GM23338 (cell line): Measurements from ENCODE around the gene SEPTIN6. TPM values are rescaled to one million over a fixed set of nuclear protein-coding genes. Genes with fewer than 3 reads are reported as not detected.
"Not testable (repeated sequence)": the region's sequence is repeated elsewhere in the genome, so short reads cannot be mapped to it uniquely, and the experiment has no call there.

Experiments used
- ATAC-seq: fragments of 200-7000 bp; cut with Tn5 transposase; 3 replicates; pipeline ENCODE4 v1.9.1; 2020
- DNase-seq: peaks from one replicate; pipeline ENCODE4 v3.0.0-alpha.2; 2015; ENCODE audit warnings: low spot score
- H2AFZ ChIP-seq: fragments of 200-600 bp; sonication (generic); 2 replicates; pipeline ENCODE4 v1.8.0; 2016; ENCODE audit warnings: antibody characterized with exemption, mild to moderate bottlenecking, moderate library complexity
- H3F3A ChIP-seq: fragments of 200-600 bp; sonication (generic); replicated peaks from 2 replicates; pipeline ENCODE4 v1.8.0; 2017; ENCODE audit warnings: antibody characterized with exemption, mixed run types, low read depth
- H3K27ac ChIP-seq: fragments of 200-600 bp; sonication (generic); 2 replicates; pipeline ENCODE4 v1.6.1; 2016; ENCODE audit warnings: low read depth
- H3K27me3 ChIP-seq: fragments of 200-600 bp; sonication (generic); 2 replicates; pipeline ENCODE4 v1.8.0; 2016; ENCODE audit warnings: mild to moderate bottlenecking, mixed run types, moderate library complexity; ENCODE audit not compliant: insufficient read depth
- H3K36me3 ChIP-seq: fragments of 200-600 bp; sonication (generic); 2 replicates; pipeline ENCODE4 v1.8.0; 2016; ENCODE audit warnings: mild to moderate bottlenecking; ENCODE audit not compliant: insufficient read depth
- H3K4me1 ChIP-seq: fragments of 200-600 bp; sonication (generic); 2 replicates; pipeline ENCODE4 v1.8.0; 2016; ENCODE audit warnings: mild to moderate bottlenecking, moderate library complexity; ENCODE audit not compliant: insufficient read depth
- H3K4me2 ChIP-seq: fragments of 200-600 bp; sonication (generic); 2 replicates; pipeline ENCODE4 v1.7.1; 2017; ENCODE audit warnings: mixed run types
- H3K4me3 ChIP-seq: fragments of 200-600 bp; sonication (generic); 2 replicates; pipeline ENCODE4 v1.6.1; 2016; ENCODE audit warnings: mixed run types
- H3K79me2 ChIP-seq: fragments of 200-600 bp; sonication (generic); replicated peaks from 2 replicates; pipeline ENCODE4 v1.8.0; 2017; ENCODE audit warnings: mild to moderate bottlenecking; ENCODE audit not compliant: insufficient read depth
- H3K9me2 ChIP-seq: fragments of 200-600 bp; sonication (generic); 2 replicates; pipeline ENCODE4 v1.8.0; 2017; ENCODE audit not compliant: insufficient read depth
- H4K20me1 ChIP-seq: fragments of 200-600 bp; sonication (generic); replicated peaks from 2 replicates; pipeline ENCODE4 v1.8.0; 2017; ENCODE audit warnings: mild to moderate bottlenecking; ENCODE audit not compliant: insufficient read depth
- H3K27ac Mint-ChIP-seq: 2 replicates; pipeline ENCODE4 v1.8.0; 2020; ENCODE audit warnings: inconsistent platforms, mild to moderate bottlenecking, moderate library complexity, mixed read lengths
- H3K27me3 Mint-ChIP-seq: 3 replicates; pipeline ENCODE4 v1.8.0; 2022; ENCODE audit warnings: low read depth, mild to moderate bottlenecking, moderate library complexity, mixed read lengths, inconsistent platforms; ENCODE audit not compliant: insufficient read depth, poor library complexity
- H3K36me3 Mint-ChIP-seq: 3 replicates; pipeline ENCODE4 v1.8.0; 2021; ENCODE audit warnings: low read depth, mild to moderate bottlenecking, inconsistent platforms, moderate library complexity, mixed read lengths
- H3K4me1 Mint-ChIP-seq: 3 replicates; pipeline ENCODE4 v1.8.0; 2020; ENCODE audit warnings: mild to moderate bottlenecking, inconsistent platforms, mixed read lengths
- H3K4me3 Mint-ChIP-seq: 3 replicates; pipeline ENCODE4 v1.8.0; 2021; ENCODE audit warnings: moderate library complexity, mild to moderate bottlenecking, inconsistent platforms, mixed read lengths
- H3K9me3 Mint-ChIP-seq: 3 replicates; pipeline ENCODE4 v1.8.0; 2020; ENCODE audit warnings: moderate library complexity, mild to moderate bottlenecking, inconsistent platforms, mixed read lengths
- CREB1 ChIP-seq: fragments of 250-450 bp; sonication (Bioruptor Pico); IDR thresholded peaks from 2 replicates; pipeline ENCODE4 v1.5.0; 2020; ENCODE audit warnings: low read depth, mild to moderate bottlenecking, moderate library complexity
- EZH2 ChIP-seq: fragments of 200-600 bp; sonication (generic); IDR thresholded peaks from one replicate; pipeline ENCODE4 v1.8.0; 2017; ENCODE audit warnings: antibody characterized with exemption, mild to moderate bottlenecking, low read depth; ENCODE audit not compliant: unreplicated experiment
- POLR2AphosphoS5 ChIP-seq: IDR thresholded peaks from 2 replicates; pipeline ENCODE4 v1.6.1; 2016; ENCODE audit warnings: antibody characterized with exemption, low read depth
- REST ChIP-seq: IDR thresholded peaks from one replicate; pipeline ENCODE4 v1.6.1; 2018; ENCODE audit warnings: antibody characterized with exemption; ENCODE audit not compliant: unreplicated experiment
- STAT1 ChIP-seq: IDR thresholded peaks from one replicate; pipeline ENCODE4 v1.6.1; 2016; ENCODE audit warnings: antibody characterized with exemption; ENCODE audit not compliant: unreplicated experiment
- ZNF114 ChIP-seq: fragments of 250-450 bp; sonication (Bioruptor Pico); IDR thresholded peaks from 2 replicates; pipeline ENCODE4 v1.5.0; 2020; ENCODE audit warnings: mild to moderate bottlenecking, moderate library complexity
- ZNF331 ChIP-seq: fragments of 250-450 bp; sonication (Bioruptor Pico); IDR thresholded peaks from 2 replicates; pipeline ENCODE4 v1.5.0; 2020; ENCODE audit warnings: low read depth, mild to moderate bottlenecking, moderate library complexity
- ZNF462 ChIP-seq: fragments of 250-450 bp; sonication (Bioruptor Pico); IDR thresholded peaks from 2 replicates; pipeline ENCODE4 v1.5.0; 2020; ENCODE audit warnings: mild to moderate bottlenecking, moderate library complexity
- polyA plus RNA-seq: library from polyadenylated mRNA; unstranded; fragments of >200 nt; fragmentation: Nextera tagmentation; extraction: Ambion mirVana; gene quantifications from 2 replicates; pipeline ENCODE4 v1.2.1, GENCODE V29; 2016
- total RNA-seq: library from RNA; depleted of rRNA; stranded (reverse); fragments of >200 nt; shearing (Covaris generic); gene quantifications from 2 replicates; pipeline ENCODE4 v1.2.3, GENCODE V29; 2014

Gene SEPTIN6
- total and polyA plus RNA-seq, 2 experiments from 2014 or later: 37.0 to 43.6 TPM

GRCh38 chrX:119667111-119667878 is 25.7 kb downstream of the SEPTIN6 start:
- no peaks in the 10 kb centered on the region for H3K9me2 ChIP-seq
- TF ChIP-seq ZNF114 (no peak), POLR2AphosphoS5 (no peak), ZNF462 (CRISPR knock-in tag) (no peak), CREB1 (no peak), ZNF331 (CRISPR knock-in tag) (no peak), STAT1 (no peak), REST (no peak), EZH2 (no peak)
- H3K4me3 Mint-ChIP-seq: no peak overlapping the region
- H3K27ac ChIP-seq: no peak overlapping the region
- DNase-seq (no peak), ATAC-seq (peak; percentile 64)
- no peaks in the 10 kb centered on the region for H3K79me2 ChIP-seq
- H3K9me3 Mint-ChIP-seq: no peaks in the 10 kb centered on the region
- H3K4me3 ChIP-seq: no peak overlapping the region
- no peaks in the 10 kb centered on the region for H4K20me1 ChIP-seq
- H3K36me3 Mint-ChIP-seq: peaks cover 16% of the 10 kb centered on the region
- no peak overlapping the region for H3K27ac Mint-ChIP-seq
- peaks cover 9% of the 10 kb centered on the region; the same call in 2 of the 3 replicates for H3K4me1 Mint-ChIP-seq
- no peaks in the 10 kb centered on the region for H3K27me3 Mint-ChIP-seq
- H2AFZ ChIP-seq: no peak overlapping the region
- no peaks in the 10 kb centered on the region for H3K27me3 ChIP-seq
- H3K4me2 ChIP-seq: no peak overlapping the region
- H3F3A ChIP-seq: no peaks in the 10 kb centered on the region
- no peaks in the 10 kb centered on the region for H3K4me1 ChIP-seq
- no peaks in the 10 kb centered on the region for H3K36me3 ChIP-seq

- H3K4me1 Mint-ChIP-seq, H3K27me3 ChIP-seq, H4K20me1 ChIP-seq, H3K36me3 ChIP-seq, ATAC-seq, H3K4me2 ChIP-seq, H3K27ac Mint-ChIP-seq, H3K4me3 Mint-ChIP-seq, H3K79me2 ChIP-seq, H3K4me3 ChIP-seq, H3K27me3 Mint-ChIP-seq, H2AFZ ChIP-seq, DNase-seq, H3K9me3 Mint-ChIP-seq, H3K27ac ChIP-seq, H3K4me1 ChIP-seq, H3K9me2 ChIP-seq, H3F3A ChIP-seq: not testable (repeated sequence)
- peaks cover 20% of the 10 kb centered on the region for H3K36me3 Mint-ChIP-seq
Observed at GRCh38 chrX:119664877-119665276, 28.1 kb downstream of the SEPTIN6 start.
